LoVo (cell line): Measurements from ENCODE around the gene VPS33B.
"Not testable (repeated sequence)": the region's sequence is repeated elsewhere in the genome, so short reads cannot be mapped to it uniquely, and the experiment has no call there.

Experiments
- DNase-seq: peaks from one replicate; pipeline ENCODE4 v3.0.0-alpha.2; 2016; ENCODE audit warnings: low spot score

The VPS33B gene

GRCh38 chr15:91031796-91032195, 9.4 kb upstream of the VPS33B start:
- no peak for DNase-seq

DNA sequence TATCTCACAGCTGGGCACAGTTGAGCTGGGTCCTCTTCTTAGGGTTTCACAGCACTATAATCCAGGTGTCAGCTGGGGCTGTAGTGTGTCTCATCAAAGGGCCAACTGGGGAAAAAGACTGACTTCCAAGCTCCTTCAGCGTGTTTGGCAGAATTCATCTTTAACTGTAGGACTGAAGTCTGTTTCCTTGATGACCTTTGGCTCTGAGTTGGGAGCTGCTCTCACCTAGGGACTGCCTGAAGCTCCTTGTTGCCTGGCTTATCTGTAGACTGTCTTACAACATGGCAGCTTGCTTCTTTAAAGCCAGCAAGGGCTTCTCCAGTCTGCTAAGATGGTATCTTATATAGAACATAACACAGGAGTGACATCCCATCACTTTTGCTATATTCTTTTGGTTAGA, 5.3 kb upstream of the VPS33B start:
- DNase-seq, result no peak

GRCh38 chr15:91023720-91024119, 1.3 kb upstream of the VPS33B start:
- DNase-seq, result no peak

DNA sequence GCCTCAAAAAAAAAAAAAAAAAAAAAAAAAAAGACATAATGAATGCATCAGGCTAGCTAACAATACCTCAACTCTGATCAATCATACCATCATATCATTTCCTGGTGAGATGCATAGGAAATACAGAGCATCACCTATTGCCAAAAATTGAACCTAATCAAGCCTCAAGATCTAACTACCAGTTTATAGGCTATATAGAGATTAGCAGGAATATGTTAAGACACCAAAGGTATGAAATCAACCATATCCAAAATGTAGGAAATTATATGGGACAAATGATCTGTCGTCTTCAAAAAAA, 387 bp upstream of the VPS33B start:
- DNase-seq, result no peak

DNA sequence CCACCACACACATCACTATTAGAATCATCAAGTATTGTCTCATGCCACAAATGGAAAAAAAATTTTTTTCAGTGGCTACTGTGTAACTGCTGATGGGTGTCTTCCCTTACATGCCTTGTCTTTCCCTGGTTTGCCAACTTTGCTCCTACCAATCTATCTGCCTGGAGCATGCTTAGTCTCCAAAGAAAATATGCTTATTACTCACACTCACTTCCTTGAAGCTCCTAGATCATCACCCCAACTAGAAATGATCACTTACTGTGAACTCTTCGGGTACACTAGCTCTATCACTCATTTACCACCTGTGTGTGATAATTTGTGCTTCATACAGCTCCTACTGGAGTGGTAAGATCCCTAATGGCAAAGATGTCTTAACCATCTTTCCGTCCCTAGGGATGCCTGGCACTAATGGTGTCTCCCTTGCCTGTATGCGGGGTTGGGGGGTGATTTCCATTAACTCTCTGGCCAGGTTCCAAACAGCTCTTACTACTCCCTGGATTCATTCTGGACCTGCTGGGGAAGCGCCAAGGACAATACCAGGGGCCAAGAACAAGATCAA, 799 bp downstream of the VPS33B start:
- no peak for DNase-seq

DNA sequence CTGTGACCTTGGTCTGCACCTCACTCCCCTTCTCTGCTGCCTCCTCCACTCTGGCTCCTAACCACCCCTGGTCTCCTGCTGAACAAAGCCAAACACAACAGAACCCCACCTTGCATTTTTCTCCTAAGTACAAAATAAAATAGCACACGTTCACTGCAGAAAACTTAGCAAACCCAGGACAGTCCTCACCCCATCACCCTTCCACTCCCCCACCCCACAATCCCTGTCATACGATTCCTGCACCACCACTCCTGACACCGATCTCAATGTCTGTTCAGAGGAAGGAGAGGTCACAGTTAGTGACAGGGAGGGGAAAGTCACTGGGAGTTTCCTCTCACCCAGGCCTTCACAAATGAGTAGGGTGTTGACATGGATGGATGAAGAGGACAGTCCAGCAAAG, 4.2 kb downstream of the VPS33B start:
- DNase-seq, result no peak

DNA sequence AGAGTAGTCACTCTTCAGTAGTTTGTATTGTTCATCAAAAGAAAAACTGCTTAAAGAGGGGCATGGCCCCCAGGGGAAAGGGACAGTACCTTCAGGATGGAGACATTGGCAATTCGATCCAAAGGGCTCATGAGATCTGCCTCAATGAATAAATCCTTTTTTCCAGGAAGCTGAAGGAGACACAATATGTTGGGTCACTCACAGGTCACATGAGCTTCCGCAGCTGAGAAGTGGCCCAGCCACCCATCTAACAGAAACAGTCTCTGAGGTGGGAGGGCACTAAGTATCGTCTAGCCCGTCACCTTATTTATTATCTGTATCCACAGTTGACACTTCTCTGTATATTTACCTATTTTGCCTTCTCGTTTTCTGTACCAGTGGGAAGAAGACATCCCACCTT, 4.7 kb downstream of the VPS33B start:
- DNase-seq, result no peak

- DNase-seq, result not testable (repeated sequence)
Measured at GRCh38 chr15:91013701-91014100, 8.7 kb downstream of the VPS33B start.

GRCh38 chr15:91007266-91007665, 15.1 kb downstream of the VPS33B start:
- no peak for DNase-seq

DNA sequence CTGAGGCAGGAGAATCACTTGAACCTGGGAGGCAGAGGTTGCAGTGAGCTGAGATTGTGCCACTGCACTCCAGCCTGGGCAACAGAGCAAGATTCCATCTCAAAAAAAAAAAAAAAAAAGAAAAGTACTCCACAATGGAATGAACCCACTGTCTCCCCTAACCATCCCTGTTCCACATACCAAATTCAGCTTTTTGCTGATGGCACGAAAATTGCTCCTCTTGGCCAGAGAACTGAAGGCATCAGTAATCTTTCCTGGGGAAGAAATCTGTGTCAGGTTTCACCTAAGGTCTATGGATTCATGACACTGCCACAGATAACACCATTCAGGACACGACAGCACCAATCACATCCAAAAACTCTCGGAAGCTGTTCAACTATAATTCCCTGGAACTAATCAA, 21.2 kb downstream of the VPS33B start:
- DNase-seq, result no peak

GRCh38 chr15:90998737-90999136, 23.7 kb downstream of the VPS33B start:
- DNase-seq, result no peak

DNA sequence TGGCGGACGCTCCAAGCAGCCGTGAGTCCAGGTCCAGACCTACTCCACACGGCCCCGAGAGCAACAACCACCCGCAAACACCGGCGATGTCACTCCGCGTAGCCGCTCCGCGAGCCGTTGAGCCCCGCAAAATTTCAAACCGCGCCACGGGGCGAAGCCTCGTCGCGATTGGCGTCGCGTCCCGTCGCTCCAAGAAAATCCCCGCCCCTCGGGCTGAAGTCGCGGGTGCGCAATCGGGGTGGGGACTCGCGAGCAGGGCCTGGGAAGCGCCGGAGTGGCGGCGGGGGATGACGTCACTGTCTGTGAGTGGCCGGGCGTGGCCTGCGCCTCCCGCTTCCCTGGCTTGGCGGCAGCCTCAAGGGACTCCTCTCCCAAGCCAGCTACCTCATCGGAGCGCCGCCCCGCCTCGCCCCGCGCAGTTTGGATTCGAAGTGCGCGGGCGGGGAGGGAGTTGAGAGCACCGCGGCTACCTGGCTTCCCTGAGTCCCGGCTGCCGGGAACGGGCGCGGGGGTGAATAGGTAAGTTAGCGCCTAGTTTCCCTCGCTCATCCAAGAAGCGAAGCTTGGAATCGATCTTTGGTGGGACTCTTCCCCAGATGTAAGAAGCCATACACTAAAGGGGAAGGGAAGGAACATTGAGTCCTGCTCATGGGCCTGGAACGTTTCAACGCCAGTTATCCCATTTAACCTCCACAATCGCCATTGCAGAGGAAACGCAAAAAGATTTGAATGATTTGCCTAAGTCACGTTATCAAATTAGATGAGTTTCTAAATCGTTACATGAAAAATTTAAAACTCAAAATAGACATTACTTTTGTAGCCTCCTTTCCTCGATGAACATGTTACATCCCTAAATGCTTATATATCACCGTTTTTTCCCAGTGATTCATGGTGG, 27.7 kb downstream of the VPS33B start, which contains the start of gene PRC1:
Gene PRC1 (minus strand): TSS at position 119 of the 895 bp plus-strand sequence. CDS start 118 bp downstream, at position 1.
- DNase-seq, result peak; percentile 100

- no peak for DNase-seq
Measured at GRCh38 chr15:90994059-90994416, 28.4 kb downstream of the VPS33B start.

DNA sequence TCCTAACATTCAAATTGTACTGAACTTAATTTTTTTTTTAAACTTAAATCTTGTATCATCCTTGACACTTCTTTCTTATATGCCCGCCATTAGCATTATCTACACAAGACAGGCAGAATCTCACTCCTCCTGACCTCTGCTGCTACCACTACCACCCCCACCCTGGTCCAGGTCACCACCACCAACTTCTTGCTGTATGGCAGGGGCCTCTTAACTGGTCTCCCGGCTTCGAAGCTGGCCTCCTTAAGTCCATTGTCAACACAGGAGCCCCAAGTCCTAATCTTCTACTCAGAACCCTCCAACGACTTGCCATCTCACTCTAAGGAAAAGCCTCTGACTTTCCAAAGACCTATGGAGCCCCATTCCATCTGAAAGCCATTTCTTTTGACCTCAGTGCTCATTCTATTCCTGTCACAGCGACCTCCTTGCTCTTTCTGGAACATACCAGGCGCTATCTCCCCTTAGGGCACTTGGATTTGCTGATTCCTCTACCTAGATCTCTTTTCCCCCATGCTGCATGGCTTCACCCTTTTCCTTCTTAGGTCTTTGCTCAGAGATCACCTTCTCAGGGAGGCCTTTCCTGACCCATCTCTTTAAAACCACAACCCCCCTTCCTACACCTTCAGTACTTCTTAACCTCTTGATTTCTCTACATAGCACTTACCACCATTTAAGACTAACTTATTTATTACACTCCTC, 30.7 kb downstream of the VPS33B start:
- DNase-seq, result no peak

GRCh38 chr15:90990446-90990845, 31.9 kb downstream of the VPS33B start:
- no peak for DNase-seq

DNA sequence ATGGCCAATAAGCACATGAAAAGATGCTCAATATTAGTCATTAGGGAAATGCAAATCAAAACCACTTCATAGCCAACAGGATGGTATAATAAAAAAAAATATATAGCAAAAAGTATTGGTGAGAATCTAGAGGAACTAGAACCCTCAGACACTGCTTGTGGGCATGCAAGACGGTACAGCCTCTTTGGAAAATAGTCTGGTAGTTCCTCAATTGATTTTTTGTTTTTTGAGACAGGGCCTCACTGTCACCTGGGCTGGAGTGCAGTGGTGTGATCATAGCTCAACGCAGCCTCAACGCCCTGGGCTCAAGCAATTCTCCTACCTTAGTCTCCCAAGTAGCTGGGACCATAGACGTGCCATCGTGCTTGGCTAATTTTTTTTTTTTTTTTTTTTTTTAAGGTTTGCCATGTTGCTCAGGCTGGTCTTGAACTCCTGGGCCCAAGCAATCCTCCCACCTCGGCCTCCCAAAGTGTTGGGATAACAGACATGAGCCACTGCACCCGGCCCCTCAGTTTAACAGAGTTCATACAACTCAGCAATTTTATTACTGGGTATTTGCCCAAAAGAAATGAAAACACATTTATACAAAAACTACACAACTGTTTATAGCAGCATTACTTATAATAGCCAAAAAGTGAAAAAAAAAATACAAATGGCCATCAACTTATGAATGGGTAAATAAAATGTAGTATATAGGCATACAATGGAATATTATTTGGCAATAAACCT, 33.2 kb downstream of the VPS33B start:
- no peak for DNase-seq

GRCh38 chr15:90988296-90988695, 34.1 kb downstream of the VPS33B start:
- DNase-seq, result no peak

DNA sequence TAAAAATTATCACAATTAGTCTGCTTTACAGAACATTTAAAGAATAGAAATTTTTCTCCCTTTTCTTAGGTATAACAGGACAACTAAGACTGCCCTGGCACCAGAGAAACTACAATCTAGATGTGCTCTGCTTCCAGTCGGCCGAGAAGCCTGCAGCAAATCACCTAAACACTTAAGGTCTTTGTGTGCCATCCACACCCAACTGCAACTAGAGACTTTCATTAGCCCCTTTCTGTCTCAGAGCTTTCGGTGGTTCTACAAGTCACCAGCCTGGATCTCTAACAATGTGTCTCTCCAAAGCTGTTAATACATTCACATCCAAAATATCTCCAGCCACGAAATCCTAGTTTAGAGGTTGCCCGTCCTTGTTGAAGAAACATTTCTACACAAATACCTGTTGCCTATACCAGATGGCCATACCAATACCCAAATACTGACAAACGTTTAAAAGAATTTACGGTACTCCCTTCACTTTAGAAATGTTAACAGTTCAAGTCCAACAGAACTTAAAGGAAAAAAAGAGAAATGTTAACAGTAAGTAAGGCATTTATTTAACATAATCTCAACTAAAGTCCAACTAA, 34.7 kb downstream of the VPS33B start:
- no peak for DNase-seq

DNA sequence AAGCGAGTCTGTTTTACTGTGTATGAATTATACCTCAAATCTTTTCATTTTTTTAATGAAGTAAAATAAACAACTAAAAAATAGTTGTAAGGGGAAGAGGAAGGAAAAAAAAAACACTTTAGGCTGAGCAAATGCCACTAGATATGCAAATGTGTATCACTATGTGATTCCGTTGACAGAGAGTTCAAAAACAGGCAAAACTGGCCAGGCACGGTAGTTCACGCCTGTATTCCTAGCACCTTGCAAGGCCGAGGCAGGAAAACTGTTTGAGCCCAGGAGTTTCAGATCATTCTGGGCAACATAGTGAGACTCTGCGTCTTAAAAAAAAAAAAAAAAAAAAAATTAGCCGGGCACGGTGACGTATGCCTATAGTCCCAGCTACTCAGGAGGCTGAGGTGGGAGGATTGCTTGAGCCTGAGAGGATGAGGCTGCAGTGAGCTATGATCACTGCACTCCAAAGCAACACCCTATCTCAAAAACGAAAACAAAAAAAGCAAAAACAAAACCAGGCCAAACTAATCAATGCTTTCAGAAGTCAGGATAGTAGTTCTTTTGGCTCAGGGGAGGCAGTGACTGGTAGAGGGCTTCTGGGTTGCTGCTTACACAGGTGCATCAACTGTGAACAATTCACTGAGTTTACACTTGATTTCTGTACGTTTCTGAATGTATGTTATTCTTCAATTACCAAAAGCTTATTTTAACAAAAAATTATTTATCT, 35.4 kb downstream of the VPS33B start:
- no peak for DNase-seq

DNA sequence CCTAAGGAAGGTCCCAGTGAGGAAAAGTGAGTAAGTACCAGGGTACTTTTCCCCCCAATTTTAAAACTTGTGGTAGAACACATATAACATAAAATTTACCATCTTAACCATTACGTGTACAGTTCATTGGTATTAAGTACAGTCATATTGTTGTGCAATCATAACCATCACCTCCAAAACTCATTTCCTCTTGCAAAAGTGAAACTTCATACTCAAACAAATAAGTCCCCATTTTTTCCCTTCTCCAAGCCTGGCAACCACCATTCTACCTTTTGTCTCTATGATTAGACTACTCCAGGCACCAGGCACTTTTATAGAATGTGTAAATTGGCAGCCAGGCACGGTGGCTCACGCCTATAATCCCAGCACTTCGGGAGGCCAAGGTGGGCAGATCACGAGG, 40.3 kb downstream of the VPS33B start:
- DNase-seq, result no peak

DNA sequence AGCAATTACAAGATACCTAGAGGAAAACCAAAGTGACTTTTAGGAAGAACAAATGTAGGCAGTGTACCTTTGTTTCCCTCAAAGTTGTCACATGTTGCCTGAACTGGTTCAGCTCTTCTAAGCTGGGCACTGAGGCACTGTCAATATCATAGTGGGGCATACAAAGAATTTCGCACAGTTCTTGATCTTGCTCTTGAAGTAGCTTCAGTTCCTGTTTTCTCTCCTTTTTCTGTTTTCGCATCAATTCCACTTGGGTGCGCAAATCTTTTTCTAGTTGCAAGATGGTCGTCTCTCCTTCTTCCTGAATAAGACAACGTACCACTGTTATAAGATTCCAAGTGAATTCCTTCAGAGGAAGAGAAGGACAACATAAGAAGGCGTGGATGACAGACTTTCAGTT, 40.7 kb downstream of the VPS33B start:
- DNase-seq, result no peak

DNA sequence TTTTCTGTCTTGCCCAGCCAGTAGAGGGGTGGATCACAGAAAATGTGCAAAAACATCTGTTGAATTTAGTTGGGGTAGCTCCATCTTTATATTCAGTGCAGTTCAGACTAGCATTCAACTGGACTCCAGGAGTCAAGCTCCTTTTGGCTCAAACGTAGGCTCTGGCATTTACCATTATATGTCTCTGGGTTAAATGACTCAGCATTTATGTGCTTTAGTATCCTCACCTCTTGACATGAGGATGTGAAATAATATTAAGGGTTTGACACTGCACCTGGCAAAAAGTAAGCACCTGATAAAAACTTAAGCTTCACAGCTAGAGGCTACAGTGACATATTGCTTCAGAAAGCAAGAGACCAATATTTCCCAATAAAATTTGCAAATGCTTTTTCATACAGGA, 42.8 kb downstream of the VPS33B start:
- DNase-seq, result no peak
